GM10266 (cell line): Measurements from ENCODE around the gene MRPL38.
A peak's percentile ranks its signal among the peaks of the same experiment; 100 is the strongest.

Experiments used
- DNase-seq: peaks from one replicate; pipeline ENCODE4 v3.0.0; 2012; ENCODE audit errors: extremely low spot score
- CTCF ChIP-seq: IDR thresholded peaks from 2 replicates; pipeline ENCODE4 v1.5.1; 2012; ENCODE audit warnings: mild to moderate bottlenecking, low read depth; ENCODE audit not compliant: control insufficient read depth, insufficient read depth; ENCODE audit errors: missing control alignments

MRPL38 gene

DNA sequence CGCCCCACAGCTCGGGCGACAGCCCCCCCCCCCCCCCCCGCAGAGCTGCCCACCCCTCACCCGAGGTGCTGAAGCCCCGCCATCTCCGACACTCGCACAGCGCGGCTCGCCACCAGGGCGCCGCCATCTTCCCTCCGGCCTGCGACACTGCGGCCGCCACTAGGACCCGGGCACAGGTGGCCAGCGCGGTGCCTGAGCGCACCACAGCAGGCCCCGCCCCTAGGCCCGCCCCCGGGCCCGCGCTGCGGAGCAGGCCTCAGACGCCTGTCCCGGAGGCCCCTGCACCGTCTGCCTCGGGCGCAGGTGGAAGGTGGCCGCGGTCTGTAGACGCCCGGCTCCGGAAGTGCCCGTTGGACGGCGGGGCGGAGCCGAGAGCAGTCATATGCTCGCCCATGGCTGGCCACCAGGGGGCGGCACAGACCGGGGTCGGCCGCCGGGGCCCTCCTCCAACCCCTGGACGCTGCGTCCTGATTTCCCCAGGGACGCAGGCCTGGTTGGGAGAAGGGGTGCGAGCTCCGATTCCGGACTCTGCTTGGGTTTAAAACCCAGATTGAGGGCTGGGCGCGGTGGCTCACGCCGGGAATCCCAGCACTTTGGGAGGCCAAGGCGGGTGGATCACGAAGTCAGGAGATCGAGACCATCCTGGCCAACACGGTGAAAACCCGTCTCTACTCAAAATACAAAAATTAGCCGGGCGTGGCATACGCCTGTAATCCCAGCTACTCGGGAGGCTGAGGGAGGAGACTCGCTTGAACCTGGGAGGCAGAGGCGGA is at the start of gene MRPL38:
MRPL38 (minus strand) TSS at position 136 of the 773 bp plus-strand sequence; CDS start at position 127, 9 bp downstream.
- peak; percentile 99 for DNase-seq
- peak; percentile 95 for TF ChIP-seq CTCF

DNA sequence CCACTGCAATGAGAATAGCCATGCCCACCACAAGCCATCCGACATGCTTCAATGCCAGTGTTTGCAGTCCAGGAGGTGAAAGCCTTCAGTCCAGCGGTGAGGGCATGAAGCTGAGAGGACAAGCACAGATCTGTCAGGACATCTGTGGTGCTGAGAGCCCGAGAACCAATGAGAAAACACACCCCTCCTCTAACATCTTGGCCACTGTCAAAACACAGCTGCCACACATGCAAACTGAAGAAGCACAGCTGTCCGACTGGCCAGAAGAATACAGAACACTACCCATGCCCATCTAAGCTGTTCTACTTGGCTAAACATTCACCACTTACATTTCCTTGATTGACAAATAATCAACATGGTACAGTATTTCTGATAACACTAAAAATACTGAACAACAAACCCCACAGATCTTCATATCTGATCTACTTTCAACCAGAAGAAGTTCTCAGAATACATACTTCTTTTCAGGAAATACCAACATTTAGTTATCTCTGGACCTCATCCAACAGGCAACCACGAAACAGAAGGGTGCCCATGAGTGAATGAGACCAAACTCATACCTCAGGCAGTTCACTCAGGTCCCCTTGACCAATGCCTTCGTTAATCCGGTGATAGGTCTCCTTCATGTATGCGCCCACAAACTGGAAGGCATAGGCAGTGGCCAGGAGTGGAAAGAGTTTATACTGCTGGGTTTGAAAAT is 46.3 kb upstream of the MRPL38 start:
- TF ChIP-seq CTCF: no peak
- DNase-seq: no peak

- no peak for TF ChIP-seq CTCF
- no peak for DNase-seq
Observed at GRCh38 chr17:75950421-75950820, 45.7 kb upstream of the MRPL38 start.

GRCh38 chr17:75945211-75945610 is 40.5 kb upstream of the MRPL38 start:
- no peak for DNase-seq
- no peak for TF ChIP-seq CTCF

GRCh38 chr17:75943491-75943890 is 38.8 kb upstream of the MRPL38 start:
- no peak for TF ChIP-seq CTCF
- DNase-seq: no peak

GRCh38 chr17:75942473-75942872 is 37.8 kb upstream of the MRPL38 start:
- DNase-seq: no peak
- TF ChIP-seq CTCF: no peak

DNA sequence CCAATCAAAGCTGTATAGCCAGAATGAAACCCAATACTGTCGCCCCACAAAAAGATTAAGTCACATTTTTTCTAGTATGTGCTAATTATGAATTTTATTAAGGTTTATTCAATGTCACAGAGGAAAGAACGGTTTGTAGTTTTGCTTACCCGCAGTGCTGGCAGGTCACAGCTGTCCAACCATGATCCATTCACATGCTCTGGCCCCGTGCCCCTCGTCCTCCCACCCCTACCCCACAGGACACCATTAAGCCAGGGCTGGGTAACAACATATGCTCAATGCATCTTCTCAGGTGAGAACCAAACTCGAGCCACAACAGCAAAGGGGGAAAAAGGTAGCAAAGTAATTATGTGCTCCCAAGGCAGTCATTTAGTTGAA is 36.7 kb upstream of the MRPL38 start:
- TF ChIP-seq CTCF: no peak
- DNase-seq: no peak
